NCI-H1092 (cell line): ENCODE measurements around the gene CLNS1A.
"Not testable (repeated sequence)": the region's sequence is repeated elsewhere in the genome, so short reads cannot be mapped to it uniquely, and the experiment has no call there.

Experiments used
- DNase-seq: peaks from one replicate; lab custom pipeline; 2025; lab: John Stamatoyannopoulos, UW

The CLNS1A gene, protein sequence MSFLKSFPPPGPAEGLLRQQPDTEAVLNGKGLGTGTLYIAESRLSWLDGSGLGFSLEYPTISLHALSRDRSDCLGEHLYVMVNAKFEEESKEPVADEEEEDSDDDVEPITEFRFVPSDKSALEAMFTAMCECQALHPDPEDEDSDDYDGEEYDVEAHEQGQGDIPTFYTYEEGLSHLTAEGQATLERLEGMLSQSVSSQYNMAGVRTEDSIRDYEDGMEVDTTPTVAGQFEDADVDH

DNA sequence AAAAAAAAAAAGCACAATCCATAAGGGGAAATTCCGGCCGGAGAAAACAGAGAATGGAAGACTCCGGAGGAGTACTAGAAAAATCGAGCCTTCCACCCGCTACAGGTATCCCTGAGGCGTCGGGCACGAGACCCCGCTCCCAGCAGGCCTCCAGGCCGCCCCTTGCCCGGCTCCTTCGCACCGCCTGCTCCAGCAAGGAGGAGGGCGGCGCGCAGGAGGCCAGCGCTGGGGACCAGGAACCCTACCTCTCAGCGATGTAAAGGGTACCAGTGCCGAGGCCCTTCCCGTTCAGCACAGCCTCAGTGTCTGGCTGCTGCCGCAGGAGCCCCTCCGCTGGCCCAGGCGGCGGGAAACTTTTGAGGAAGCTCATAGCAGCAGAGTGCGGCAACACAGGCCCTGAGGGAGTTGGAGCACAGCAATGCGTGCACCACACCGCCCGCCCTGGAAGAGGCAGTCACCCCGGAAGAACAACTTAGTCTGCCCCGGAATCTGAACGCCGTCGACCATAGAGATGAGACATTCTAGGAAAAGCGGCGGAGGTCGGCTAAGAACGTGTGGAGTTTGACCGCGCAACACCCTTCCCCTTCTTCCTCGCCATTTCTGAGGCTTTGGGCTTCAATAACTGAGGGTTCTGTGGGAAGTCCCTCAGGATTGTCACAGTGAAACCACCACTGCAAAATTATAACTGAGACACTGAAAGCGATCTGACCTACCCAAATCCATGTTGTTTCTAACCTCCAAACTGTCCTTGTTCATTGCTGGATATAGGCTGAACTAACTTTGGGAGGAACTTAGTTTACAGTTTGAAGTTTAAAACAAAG is at the start of gene CLNS1A:
Gene CLNS1A (minus strand): TSS at position 450 of the 821 bp plus-strand sequence. CDS start 80 bp downstream, at position 370.
- peak; percentile 90 for DNase-seq

DNA sequence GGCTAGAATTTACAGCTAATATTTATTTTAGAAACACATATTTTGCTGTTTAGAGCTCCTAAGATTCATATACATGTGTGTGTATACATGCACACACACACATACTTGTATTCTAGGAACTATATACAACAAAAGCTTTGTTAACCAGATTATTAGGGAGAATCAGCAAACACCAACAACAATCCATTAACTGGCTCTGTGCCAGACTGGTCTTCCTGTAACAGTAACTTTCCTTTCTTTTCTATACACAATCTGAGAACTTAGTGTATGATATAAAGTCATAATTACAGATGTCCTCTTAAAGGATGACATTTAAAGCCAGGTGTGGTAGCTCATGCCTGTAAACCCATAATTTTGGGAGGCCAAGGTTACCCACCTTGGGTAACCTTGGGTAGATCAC is 49.5 kb upstream of the CLNS1A start:
- no peak for DNase-seq

DNA sequence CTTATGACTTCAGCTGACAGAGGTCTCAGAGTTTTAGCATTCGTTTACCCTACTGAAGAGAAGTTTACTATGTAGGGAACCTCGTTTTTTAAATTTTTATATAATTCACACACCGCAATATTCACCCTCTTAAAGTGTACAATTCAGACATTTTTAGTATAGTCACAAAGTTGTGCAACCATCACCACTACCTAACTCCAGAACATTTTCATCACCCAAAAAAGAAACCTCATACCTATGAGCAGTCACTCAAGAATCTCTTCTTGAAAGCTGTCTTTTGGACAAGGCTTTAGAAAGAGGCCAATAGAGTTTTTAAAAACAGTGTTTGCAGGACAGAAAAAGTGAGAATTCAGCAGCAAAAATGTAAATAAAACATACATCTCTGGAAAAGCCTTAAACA is 39.5 kb upstream of the CLNS1A start:
- no peak for DNase-seq

DNA sequence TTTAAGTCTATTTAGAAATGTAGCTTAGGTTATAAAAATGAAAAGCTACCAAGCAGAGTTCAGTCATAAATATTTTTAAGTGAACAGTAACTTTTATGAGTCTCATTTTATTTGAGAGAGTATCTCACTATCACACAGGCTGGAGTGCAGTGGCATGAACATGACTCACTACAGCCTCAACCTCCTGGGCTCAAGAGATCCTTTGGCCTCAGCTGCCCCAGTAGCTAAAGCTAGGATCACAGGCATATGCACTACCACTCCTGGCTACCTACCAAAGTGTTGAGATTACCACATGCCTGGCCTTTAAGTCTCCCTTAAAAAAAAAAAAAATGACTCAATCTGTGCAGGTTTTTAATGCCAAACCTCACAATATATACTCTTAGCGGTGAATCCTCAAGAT is 34.7 kb upstream of the CLNS1A start:
- DNase-seq: no peak

DNA sequence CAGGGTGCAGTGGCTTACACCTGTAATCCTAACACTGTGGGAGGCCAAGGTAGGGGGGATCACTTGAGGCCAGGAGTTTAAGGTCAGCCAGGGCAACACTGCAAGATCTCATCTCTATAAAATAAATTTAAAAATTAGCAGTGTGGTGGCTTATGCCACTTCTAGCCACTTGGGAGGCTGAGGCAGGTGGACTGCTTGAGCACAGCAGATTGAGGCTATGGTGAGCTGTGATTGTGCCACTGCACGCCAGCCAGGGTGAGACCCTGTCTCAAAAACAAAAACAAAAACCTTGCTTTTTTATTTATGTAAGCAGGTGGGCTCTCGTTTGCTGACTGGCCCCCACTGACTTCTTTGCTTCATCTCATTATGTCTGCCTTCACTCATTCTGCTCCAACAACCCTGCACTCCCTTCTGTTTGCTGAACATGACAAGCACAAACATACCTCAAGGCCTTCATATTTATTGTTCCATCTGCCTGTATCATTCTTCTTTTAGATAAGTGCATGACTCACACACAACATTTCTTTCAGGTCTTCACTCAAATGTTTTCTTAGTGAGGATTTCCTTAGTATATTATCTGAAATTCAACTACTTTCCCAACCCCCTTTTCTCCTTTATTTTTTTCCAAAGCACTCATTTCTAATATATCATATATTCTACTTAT is 32.4 kb upstream of the CLNS1A start:
- DNase-seq: no peak

DNA sequence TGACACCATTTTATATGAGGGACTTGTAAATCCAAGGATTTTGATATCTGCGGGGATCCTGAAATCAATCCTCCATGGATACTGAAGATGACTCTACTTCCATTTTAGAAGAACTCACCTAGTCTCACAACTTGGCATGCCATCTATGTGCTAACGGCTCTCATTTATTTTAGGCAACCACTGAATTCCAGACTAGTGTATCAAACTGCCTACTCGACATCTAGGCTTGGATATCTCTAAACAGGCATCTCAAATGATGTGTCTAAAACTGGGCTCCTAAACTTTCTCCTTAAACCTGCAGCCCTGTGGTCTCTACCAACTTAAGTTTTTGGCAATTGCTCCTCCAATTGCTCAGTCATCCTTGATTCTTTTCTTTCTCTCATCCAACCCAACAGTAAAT is 31.2 kb upstream of the CLNS1A start:
- no peak for DNase-seq

DNA sequence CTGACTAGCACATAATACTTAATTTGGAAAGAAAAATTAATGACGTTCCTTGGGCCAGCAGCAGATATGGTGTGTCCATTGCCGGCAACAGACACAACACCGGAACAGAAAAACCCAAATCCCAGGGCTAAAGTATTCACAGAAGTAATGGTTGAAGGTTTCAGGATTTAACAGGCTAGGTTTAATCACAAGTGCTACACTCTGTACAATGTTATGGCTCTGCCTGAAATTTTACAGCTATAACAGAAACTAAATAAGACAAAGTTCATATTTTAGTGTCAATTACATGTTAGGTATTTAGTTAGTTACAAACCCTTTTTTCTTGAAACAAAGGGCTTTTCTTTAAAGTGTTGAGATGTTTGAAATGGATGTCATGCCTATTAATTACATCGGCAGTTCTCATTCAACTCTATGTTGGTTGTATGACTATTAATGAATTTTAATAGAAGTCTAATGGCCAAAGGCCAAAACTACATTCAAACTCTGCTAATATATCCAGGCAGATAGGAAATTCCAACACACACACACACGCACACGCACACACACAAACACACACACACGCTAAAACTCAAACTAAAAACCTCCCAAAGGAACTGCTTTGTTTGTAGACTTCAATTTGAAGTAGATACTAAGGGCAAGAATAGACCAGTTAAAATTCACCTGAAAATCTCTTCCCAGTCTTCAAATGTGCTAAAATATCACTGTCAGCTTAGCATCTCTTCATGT is 27.8 kb upstream of the CLNS1A start:
- DNase-seq: no peak

DNA sequence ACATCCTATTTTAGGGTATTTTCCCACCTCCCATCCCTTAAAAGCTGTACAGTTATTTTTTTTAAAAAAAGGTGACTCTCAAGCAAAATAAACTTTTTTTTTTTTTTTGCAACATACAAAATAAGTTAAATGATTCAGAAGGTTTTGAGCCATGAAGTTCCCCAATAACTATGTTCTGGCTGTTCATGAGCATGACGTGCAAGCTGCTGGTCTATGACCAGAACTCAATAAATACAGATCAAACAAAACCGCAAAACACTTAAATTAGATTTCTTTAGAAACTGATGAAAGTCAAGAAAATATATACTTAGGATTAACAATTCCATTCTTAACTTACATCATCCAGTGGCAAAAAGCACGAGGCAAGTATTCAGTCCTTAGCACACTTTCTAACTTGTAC is 24.1 kb upstream of the CLNS1A start:
- no peak for DNase-seq

DNA sequence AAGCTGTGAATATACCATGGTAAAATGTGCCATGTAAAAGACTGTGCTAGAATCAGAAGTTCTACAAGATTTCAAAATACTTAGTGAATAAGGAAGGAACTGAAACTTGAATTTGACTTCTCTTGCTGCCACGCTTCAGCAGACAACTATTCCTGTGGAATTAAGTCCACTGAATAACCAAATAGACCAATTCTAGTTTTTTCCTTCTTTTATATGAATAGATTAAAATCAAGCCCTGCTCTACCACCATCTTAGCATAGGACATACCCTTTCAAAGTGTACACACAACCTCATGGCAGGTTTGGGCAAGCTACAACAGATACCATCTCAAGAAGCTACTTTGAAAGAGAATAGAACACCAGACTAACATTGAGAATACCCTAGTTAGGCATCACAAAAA is 23.4 kb upstream of the CLNS1A start:
- DNase-seq: no peak

DNA sequence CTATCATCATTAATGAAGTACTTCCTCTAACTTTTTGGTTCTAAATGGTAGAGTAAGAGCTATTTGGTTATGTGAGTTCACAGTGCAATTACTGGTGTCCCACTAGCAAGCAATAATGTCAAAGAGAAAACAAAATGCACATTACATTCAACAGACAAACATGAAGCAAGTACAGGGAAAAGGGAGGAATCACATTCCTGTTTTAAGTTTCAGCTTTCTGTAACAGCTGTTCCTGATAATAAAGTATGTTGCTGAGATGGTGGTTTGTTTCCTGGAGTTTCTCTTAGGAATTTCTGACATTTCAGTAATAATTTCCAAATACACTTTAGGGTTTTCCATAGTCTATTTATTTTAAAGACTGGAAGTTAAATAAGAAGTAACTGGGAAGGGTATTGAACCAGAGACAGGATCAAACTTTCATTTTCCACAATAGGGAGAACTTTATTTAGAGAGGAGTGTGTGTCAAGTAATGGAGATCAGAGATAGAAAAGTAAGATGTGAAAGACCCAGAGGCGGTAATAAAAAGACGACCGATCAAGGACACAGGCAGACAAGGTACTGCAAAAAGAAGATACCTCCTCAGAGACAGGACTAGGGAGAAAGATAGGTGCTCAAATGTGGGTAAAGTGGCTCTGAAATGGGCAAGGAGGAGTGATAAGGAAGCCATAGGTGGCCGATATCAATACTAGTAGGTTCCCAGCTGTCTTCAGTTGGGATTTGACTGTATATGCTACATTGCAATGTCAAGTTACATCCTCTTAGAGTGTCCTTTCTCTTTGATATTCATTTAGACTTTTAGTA is 20.8 kb upstream of the CLNS1A start:
- no peak for DNase-seq

DNA sequence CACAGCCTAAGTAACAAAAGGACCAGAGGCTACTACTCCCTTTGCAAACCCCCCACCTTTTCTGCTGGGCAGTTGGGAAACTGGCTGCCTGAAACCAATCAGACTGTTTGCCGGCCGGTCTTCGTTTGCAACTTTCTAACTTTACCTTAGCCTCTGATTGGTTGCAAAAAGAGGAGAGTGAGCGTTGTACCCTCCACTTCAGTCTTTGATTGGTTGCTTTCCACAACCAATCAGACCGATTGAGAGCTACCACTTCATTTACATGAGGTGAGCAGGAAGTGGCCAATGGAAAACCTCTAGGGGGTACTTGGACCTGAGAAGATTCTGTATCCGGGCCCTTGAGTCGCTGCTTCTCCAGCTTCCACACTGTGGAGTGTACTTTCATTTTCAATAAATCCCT is 18.8 kb upstream of the CLNS1A start:
- no peak for DNase-seq

DNA sequence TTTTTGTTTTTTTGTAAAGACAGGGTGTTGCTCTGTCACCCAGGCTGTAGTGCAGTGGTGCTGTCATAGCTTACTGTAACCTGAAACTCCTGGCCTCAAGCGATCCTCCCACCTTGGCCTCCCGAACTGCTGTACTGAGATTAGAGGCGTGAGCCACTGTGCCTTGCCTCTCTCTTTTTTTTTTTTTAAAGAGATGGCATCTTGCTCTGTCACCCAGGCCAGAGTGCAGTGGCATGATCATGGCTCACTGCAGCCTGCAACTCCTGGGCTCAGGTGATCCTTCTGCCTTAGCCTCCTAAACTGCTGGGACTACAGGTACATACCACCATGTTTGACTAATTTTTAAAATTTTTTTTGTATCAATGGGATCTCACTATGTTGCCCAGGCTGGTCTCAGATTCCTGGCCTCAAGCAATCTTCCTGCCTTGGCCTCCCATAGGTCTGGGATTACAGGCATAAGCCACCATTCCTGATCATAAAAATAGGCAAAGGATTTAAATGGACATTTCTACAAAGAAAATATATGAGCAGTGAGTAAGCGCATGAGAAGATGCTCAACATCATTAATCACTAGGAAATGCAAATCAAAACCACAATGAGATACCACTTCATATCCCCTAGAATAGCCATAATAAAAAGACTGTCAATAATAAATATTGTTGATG is 17.3 kb upstream of the CLNS1A start:
- DNase-seq: no peak

DNA sequence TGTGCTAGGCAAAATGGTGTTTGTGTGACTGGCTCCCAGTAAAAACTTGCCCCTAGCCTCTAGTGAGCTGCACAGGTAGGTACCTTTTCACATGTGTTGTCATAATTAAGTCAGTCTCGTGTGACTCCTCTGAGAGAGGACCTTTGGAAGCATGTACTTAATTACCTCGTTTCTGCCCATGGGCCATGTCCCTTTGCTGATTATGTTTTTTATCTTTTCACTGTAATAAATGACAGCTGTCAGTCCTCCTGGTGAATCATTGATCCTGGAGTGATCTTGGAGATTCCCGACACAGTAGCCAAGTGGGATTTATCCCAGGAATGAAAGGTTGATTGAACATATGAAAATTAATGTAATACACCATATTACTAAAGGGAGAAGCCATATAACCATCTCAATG is 12.5 kb upstream of the CLNS1A start:
- no peak for DNase-seq

DNA sequence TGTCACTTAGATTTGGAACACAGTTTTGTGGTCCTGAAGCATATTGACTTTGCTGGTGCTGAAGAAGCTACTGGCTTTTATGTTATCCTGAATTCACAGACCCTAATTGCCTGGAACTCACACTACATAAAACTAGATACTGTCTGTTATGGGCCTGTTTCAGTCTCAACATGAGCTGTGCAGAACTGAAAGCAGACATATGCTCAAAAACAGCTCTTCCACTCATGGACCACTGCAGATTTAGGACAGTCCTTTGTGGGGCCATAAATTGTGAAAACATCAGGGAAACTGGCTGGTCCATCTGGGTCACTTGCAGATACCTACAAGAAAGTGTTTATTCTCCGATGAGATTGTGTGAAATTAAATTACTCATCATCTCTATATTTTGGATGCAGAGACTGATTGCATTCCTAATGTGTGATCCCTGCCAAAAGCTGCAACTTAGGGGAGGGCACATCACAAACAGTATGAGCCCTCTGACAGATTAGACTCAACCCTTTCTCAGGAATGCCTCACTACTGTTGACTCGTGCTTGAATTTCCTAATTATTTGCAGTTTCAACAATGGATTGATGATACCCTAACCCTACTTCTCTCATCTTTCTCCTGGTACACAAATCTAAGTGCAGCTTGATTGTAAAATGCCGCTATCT is 10.2 kb upstream of the CLNS1A start:
- DNase-seq: no peak

DNA sequence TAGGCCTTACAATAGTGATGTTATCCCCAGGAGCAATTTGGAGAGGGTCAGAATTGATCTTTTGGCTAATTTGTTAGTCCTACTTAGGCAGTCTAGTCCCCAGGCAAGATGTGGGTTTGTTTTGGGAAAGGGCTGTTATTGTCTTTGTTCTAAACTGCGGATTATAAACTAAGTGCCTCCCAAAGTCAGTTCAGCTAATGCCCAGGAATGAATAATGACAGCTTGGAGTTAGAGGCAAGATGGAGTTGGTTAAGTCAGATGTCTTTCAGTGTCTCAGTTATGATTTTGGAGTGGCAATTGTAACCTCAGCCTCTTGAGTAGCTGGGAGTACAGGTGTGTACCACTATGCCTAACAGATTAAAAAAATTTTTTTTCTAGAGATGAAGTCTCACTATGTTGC is 7.3 kb upstream of the CLNS1A start:
- DNase-seq: no peak

DNA sequence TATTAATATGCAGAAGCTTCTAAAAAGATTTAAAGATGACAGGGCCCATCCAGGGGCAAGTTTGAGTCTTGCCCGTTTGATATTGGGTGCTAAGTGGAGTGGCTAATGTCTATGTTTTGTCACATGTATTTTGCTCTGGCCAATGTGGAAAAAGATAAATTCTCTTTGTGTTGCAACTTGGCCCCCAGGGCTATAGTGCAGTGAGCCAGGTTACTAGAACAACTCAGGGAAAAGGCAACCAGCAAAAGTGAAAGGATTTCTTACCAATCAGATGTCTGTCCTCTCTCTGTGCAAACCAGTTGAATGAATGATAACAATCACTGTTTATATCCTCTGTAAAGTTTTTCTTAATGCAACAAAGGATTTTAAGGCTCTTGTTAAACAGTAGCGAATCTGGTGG is 4.6 kb upstream of the CLNS1A start:
- no peak for DNase-seq

DNA sequence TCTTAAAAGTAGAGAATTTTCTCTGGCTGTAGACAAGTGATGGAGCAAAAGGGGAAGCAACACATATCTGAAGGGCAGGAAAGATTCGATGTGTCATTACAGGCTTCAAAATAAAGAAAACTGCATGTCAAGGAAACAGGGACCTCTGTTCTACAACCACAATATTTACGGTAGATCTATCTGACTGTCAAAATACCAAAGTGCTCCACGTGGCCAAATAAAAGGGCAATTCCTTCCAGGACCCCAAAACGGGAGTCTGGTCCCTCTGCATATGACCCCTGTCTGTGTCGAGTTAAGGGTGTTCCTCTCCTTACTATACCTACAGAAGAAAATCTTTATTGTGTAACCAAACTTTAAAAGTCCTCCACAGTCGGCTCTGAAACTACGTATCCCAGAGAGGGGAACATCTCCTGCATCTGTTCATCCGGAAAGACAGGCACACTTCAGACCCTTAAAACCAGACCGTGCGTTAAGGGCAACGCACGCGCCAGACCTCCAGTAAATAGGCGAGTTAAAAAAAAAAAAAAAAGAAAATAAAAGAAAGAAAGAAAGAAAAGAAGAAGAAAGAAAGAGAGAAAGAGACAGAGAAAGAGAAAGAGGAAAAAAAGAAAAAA is 756 bp downstream of the CLNS1A start:
- no peak for DNase-seq

DNA sequence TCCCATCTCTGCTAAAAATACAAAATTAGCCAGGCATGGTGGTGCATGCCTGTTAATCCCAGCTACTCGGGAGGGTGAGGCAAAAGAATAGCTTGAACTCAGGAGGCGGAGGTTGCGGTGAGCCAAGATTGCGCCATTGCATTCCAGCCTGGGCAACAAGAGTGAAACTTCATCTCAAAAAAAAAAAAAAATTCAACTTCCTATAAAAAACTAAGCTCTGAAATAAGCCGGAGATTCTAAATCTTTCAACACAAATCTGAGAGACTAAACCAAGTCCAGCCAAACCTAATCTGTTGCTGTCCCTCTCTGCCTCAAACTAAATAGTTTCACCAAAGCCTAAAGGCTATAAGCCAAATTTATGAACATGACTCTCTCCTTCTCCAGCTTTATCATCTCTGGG is 3.7 kb downstream of the CLNS1A start:
- not testable (repeated sequence) for DNase-seq

DNA sequence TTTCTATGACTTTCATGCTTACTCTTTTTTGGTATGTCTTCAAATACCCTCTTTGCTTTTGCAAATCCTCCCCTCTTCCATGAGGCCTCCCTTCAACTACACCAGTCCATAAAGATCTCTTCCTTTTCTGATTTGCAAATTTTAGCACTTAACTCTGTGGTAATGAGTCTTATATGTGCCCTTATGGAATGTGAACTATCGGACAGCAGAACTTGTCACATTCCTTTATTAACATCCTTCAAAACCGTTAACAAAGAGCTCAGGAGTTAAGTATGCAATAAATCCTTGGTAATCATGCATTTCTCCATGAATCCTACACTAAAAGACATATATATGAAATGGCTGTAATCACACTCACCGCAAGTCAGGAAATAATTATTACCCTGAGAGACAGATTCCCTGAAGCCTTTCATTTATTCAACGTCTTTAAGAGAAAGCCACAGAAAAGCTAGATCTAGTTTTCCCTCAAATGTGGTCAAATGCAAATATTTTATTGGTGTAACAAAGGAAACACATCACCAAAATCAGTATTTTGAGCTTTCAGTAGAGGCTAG is 7.4 kb downstream of the CLNS1A start:
- DNase-seq: no peak
